OCI-LY3 (cell line): ENCODE results near the gene BTBD19.

Experiments
- H2AFZ ChIP-seq: fragments of 200-600, 300-600 bp; shearing (Covaris generic); 2 replicates; pipeline ENCODE4 v1.6.0; 2014; ENCODE audit warnings: antibody characterized with exemption, low read depth, low read length
- H3K27ac ChIP-seq: fragments of 200-600, 300-600 bp; sonication (generic); 2 replicates; pipeline ENCODE4 v1.5.1; 2014; ENCODE audit warnings: mild to moderate bottlenecking, low read length, moderate library complexity, mixed read lengths
- H3K27me3 ChIP-seq: fragments of 200-600, 300-600 bp; sonication (generic); 2 replicates; pipeline ENCODE4 v1.6.1; 2014; ENCODE audit warnings: low read depth, low read length, mixed read lengths
- H3K36me3 ChIP-seq: fragments of 200-600, 300-600 bp; sonication (generic); replicated peaks from 2 replicates; pipeline ENCODE3; 2014; ENCODE audit warnings: low read depth, low read length, mixed read lengths
- H3K4me1 ChIP-seq: fragments of 300-600, 200-600 bp; sonication (generic); 2 replicates; pipeline ENCODE4 v1.6.1; 2014; ENCODE audit warnings: low read length, mixed read lengths
- H3K4me2 ChIP-seq: fragments of 200-600, 300-600 bp; sonication (generic); 2 replicates; pipeline ENCODE4 v1.6.1; 2014; ENCODE audit warnings: low read length, mixed read lengths
- H3K4me3 ChIP-seq: fragments of 300-600, 200-600 bp; sonication (generic); 2 replicates; pipeline ENCODE4 v1.5.1; 2014; ENCODE audit warnings: antibody characterized with exemption, mild to moderate bottlenecking, low read length, moderate library complexity
- H3K79me2 ChIP-seq: fragments of 300-600, 200-600 bp; shearing (Covaris generic); 2 replicates; pipeline ENCODE4 v1.6.1; 2014; ENCODE audit warnings: mild to moderate bottlenecking, low read length, mixed read lengths
- H3K9ac ChIP-seq: fragments of 300-600, 200-600 bp; shearing (Covaris generic); 2 replicates; pipeline ENCODE4 v1.6.0; 2014; ENCODE audit warnings: mild to moderate bottlenecking, low read length, moderate library complexity
- H3K9me3 ChIP-seq: fragments of 200-600, 300-600 bp; shearing (Covaris generic); 2 replicates; pipeline ENCODE4 v1.6.1; 2014; ENCODE audit warnings: low read length, mixed read lengths; ENCODE audit not compliant: insufficient read depth
- H4K20me1 ChIP-seq: fragments of 200-600, 300-600 bp; sonication (generic); 2 replicates; pipeline ENCODE4 v1.6.1; 2016; ENCODE audit warnings: low read length, mixed read lengths; ENCODE audit not compliant: insufficient read depth
- EZH2phosphoT487 ChIP-seq: fragments of 200-600 bp; shearing (Covaris generic); IDR thresholded peaks from 2 replicates; pipeline ENCODE4 v1.6.1; 2018; ENCODE audit warnings: antibody characterized with exemption, mixed run types, low read depth
- TF ChIP-seq, protein P1 (sequence below): fragments of 200-600, 300-600 bp; sonication (generic); IDR thresholded peaks from 2 replicates; pipeline ENCODE4 v1.5.1; 2014; ENCODE audit warnings: antibody characterized with exemption, low read length, low read depth

The BTBD19 gene

DNA sequence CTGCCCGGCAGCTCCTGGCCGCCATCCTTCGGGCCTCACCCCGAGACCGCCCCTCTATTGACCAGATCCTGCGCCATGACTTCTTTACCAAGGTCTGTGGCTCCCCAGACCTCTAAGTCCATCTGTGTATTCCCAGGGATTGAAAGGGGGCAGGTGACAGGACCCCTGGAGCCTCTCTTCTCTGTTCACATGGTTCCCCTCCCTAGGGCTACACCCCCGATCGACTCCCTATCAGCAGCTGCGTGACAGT, 5.3 kb upstream of the BTBD19 start:
- no peaks in the 10 kb centered on the region for H3K9me3 ChIP-seq
- no peak overlapping the region for H3K9ac ChIP-seq
- peak overlapping the region; percentile 97; the same call in 1 of the 2 replicates for H3K4me2 ChIP-seq
- H3K36me3 ChIP-seq, result peaks cover 60% of the 10 kb centered on the region
- TF ChIP-seq EZH2phosphoT487, result no peak
- TF ChIP-seq, protein P1, sequence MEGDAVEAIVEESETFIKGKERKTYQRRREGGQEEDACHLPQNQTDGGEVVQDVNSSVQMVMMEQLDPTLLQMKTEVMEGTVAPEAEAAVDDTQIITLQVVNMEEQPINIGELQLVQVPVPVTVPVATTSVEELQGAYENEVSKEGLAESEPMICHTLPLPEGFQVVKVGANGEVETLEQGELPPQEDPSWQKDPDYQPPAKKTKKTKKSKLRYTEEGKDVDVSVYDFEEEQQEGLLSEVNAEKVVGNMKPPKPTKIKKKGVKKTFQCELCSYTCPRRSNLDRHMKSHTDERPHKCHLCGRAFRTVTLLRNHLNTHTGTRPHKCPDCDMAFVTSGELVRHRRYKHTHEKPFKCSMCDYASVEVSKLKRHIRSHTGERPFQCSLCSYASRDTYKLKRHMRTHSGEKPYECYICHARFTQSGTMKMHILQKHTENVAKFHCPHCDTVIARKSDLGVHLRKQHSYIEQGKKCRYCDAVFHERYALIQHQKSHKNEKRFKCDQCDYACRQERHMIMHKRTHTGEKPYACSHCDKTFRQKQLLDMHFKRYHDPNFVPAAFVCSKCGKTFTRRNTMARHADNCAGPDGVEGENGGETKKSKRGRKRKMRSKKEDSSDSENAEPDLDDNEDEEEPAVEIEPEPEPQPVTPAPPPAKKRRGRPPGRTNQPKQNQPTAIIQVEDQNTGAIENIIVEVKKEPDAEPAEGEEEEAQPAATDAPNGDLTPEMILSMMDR, result no peak
- peaks cover 62% of the 10 kb centered on the region for H3K79me2 ChIP-seq
- H2AFZ ChIP-seq, result no peak overlapping the region
- no peak overlapping the region; the same call in 1 of the 2 replicates for H3K4me3 ChIP-seq
- H3K4me1 ChIP-seq, result peaks cover 59% of the 10 kb centered on the region
- H4K20me1 ChIP-seq, result peaks cover 11% of the 10 kb centered on the region
- peak overlapping the region; percentile 79 for H3K27ac ChIP-seq
- H3K27me3 ChIP-seq, result no peaks in the 10 kb centered on the region

DNA sequence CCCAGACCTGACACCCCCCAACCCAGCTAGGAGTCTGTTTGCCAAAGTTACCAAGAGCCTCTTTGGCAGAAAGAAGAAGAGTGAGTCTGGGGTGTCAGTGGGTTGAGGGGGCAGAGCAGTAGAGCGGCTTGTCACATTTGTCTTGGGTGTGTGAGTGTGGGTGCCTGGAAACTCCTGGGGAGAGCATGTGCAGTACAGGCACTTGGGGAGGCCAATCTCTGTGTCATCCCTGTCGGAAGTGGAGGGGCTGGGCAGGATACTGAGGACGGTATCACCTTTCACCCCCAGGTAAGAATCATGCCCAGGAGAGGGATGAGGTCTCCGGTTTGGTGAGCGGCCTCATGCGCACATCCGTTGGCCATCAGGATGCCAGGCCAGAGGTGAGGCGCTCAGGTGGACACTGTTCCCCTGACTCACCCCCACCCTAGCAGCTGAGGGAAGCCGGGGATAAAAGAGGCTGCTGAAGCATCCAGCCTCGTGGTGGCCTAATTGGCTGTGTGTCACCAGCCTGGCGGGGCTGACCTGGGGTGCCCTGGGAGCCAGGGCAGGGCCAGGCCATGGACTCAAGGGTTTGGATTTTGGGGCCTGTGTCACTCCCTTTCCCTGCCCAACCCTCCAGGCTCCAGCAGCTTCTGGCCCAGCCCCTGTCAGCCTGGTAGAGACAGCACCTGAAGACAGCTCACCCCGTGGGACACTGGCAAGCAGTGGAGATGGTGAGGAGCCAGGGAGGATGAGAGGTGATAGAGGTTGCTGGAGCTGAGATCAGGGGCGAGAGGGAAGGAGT, 4.8 kb upstream of the BTBD19 start:
- H3K27ac ChIP-seq, result peak overlapping the region; percentile 79; the same call in 1 of the 2 replicates
- no peak overlapping the region for H2AFZ ChIP-seq
- no peaks in the 10 kb centered on the region for H3K27me3 ChIP-seq
- peaks cover 61% of the 10 kb centered on the region for H3K36me3 ChIP-seq
- peaks cover 64% of the 10 kb centered on the region for H3K4me1 ChIP-seq
- peaks cover 11% of the 10 kb centered on the region for H4K20me1 ChIP-seq
- H3K4me3 ChIP-seq, result no peak overlapping the region
- H3K9me3 ChIP-seq, result no peaks in the 10 kb centered on the region
- H3K9ac ChIP-seq, result no peak overlapping the region
- peaks cover 64% of the 10 kb centered on the region for H3K79me2 ChIP-seq
- TF ChIP-seq, protein P1, result no peak
- TF ChIP-seq EZH2phosphoT487, result no peak
- H3K4me2 ChIP-seq, result peak overlapping the region; percentile 97; the same call in 1 of the 2 replicates

DNA sequence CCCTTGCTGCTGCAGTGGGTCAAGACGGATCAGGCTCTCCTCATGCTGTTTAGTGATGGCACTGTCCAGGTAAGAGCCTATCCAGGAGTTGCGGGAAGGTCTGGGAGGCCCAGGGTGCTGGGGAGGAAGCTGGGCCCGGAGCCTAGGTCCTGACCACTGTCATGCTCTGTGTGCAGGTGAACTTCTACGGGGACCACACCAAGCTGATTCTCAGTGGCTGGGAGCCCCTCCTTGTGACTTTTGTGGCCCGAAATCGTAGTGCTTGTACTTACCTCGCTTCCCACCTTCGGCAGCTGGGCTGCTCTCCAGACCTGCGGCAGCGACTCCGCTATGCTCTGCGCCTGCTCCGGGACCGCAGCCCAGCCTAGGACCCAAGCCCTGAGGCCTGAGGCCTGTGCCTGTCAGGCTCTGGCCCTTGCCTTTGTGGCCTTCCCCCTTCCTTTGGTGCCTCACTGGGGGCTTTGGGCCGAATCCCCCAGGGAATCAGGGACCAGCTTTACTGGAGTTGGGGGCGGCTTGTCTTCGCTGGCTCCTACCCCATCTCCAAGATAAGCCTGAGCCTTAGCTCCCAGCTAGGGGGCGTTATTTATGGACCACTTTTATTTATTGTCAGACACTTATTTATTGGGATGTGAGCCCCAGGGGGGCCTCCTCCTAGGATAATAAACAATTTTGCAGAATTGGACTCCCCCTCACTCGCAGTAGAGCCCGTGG, 2.9 kb upstream of the BTBD19 start:
- Histone ChIP-seq H3K27me3 (no peaks in the 10 kb centered on the region), H3K79me2 (peaks cover 62% of the 10 kb centered on the region), H3K9ac (no peak overlapping the region), H3K36me3 (peaks cover 64% of the 10 kb centered on the region), H3K9me3 (no peaks in the 10 kb centered on the region), H3K4me2 (no peak overlapping the region), H4K20me1 (peaks cover 11% of the 10 kb centered on the region), H3K4me3 (no peak overlapping the region), H3K4me1 (peaks cover 80% of the 10 kb centered on the region), H2AFZ (no peak overlapping the region), H3K27ac (peak overlapping the region; percentile 11; the same call in 1 of the 2 replicates)
- no peak for TF ChIP-seq EZH2phosphoT487
- TF ChIP-seq, protein P1, result peak; percentile 20

DNA sequence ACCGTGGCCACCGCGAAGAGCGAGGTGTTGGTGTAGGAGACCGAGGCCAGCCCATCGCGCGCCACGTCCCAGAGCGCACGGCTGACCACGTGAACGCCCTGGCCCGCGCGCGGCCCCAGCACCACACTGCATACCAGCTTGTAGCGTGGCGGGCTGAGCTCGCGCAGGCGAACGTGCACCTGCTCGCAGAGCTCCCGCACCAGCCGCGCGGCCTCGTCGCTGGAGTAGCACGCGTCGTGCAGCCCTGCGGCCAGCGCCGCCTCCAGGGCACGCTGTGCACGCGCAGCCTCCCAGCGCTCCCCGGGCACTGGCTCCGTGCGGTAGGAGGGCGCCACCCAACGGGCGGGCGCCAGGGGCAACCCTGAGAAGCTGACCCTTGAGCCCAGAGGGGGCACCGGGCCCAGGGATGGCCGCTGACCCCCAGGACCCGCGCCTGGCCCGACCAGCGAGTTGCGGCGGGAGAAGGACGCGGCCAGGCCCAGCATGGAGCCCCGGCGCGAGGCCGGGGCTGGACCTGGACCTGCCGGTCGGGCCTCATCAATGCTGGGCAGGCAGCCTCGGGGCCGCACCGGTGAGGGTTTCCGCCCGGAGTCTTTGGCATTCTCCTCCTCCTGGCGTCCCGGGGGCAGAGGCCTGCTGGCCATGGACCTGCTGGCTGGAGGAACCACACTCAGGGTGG, 2.2 kb upstream of the BTBD19 start:
- no peak overlapping the region for H2AFZ ChIP-seq
- TF ChIP-seq, protein P1, result no peak
- TF ChIP-seq EZH2phosphoT487, result no peak
- no peak overlapping the region for H3K4me3 ChIP-seq
- H3K9ac ChIP-seq, result peak overlapping the region; percentile 94; the same call in 1 of the 2 replicates
- H3K27ac ChIP-seq, result peak overlapping the region; percentile 100
- H3K9me3 ChIP-seq, result no peaks in the 10 kb centered on the region
- H3K4me1 ChIP-seq, result peaks cover 87% of the 10 kb centered on the region
- peak overlapping the region; percentile 78 for H3K4me2 ChIP-seq
- H3K36me3 ChIP-seq, result peaks cover 62% of the 10 kb centered on the region
- peaks cover 11% of the 10 kb centered on the region for H4K20me1 ChIP-seq
- H3K79me2 ChIP-seq, result peaks cover 62% of the 10 kb centered on the region
- no peaks in the 10 kb centered on the region for H3K27me3 ChIP-seq
